ENCODE data around the gene CSH2. TPM values are rescaled to one million over a fixed set of nuclear protein-coding genes. Genes with fewer than 3 reads are reported as not detected.
"Not testable (repeated sequence)": the region's sequence is repeated elsewhere in the genome, so short reads cannot be mapped to it uniquely, and the experiment has no call there.

CSH2 gene
- total and polyA plus RNA-seq, 8 donors: not detected

- Histone ChIP-seq H3K36me3 (no peaks in the 10 kb centered on the region), H3K4me3 (no peak overlapping the region), H3K27ac (no peak overlapping the region), H3K9me3 (no peaks in the 10 kb centered on the region), H3K4me1 (no peaks in the 10 kb centered on the region), H3K27me3 (no peaks in the 10 kb centered on the region)
- no peak for DNase-seq
- WGBS, 5 donors: 48 to 88% (median 75%) methylated on average over 2 to 3 of the region's 3 CpGs
- TF ChIP-seq CTCF (IDR thresholded peaks at IDR 0.05): no peak
- no peak for TF ChIP-seq POLR2AphosphoS5 (IDR thresholded peaks at IDR 0.05)
- no peak for TF ChIP-seq POLR2A (IDR thresholded peaks at IDR 0.05)
- no peak for TF ChIP-seq EP300 (IDR thresholded peaks at IDR 0.05)
- intact Hi-C loops (cut with DNase I; ENCODE audit: low total_unique reads): no loop called here
These were observed 14.2 kb downstream of the CSH2 start for GRCh38 chr17:63859257-63859656.

- H3K27me3 ChIP-seq; H3K4me1 ChIP-seq; intact Hi-C loops (cut with DNase I; ENCODE audit: low total_unique reads); H3K27ac ChIP-seq; H3K36me3 ChIP-seq; H3K4me3 ChIP-seq; DNase-seq; H3K9me3 ChIP-seq: not testable (repeated sequence)
- 85 to 92% (median 90%) methylated on average over 8 of the region's 8 CpGs for WGBS, 5 donors
These were observed 17.1 kb downstream of the CSH2 start for GRCh38 chr17:63856425-63856824.

- no peak for TF ChIP-seq EP300 (IDR thresholded peaks at IDR 0.05)
- no peak for TF ChIP-seq POLR2AphosphoS5 (IDR thresholded peaks at IDR 0.05)
- TF ChIP-seq CTCF (IDR thresholded peaks at IDR 0.05): no peak
- TF ChIP-seq POLR2A (IDR thresholded peaks at IDR 0.05): no peak
- DNase-seq: no peak
- no peaks in the 10 kb centered on the region for H3K27me3 ChIP-seq
- WGBS, 5 donors: 88 to 91% (median 90%) methylated on average over 8 of the region's 8 CpGs
- H3K4me3 ChIP-seq: no peak overlapping the region
- no peaks in the 10 kb centered on the region for H3K4me1 ChIP-seq
- H3K36me3 ChIP-seq: no peaks in the 10 kb centered on the region
- no peaks in the 10 kb centered on the region for H3K9me3 ChIP-seq
- H3K27ac ChIP-seq: no peak overlapping the region
- intact Hi-C loops (cut with DNase I; ENCODE audit: low total_unique reads): no loop called here
These were observed 18.3 kb downstream of the CSH2 start for GRCh38 chr17:63855185-63855584.

GRCh38 chr17:63854709-63855108, 18.8 kb downstream of the CSH2 start:
- intact Hi-C loops (cut with DNase I; ENCODE audit: low total_unique reads): no loop called here
- no peak overlapping the region for H3K4me3 ChIP-seq
- DNase-seq: no peak
- no peaks in the 10 kb centered on the region for H3K9me3 ChIP-seq
- H3K27me3 ChIP-seq: no peaks in the 10 kb centered on the region
- TF ChIP-seq CTCF (IDR thresholded peaks at IDR 0.05): no peak
- no peak overlapping the region for H3K27ac ChIP-seq
- no peaks in the 10 kb centered on the region for H3K36me3 ChIP-seq
- 71 to 79% (median 79%) methylated on average over 5 of the region's 5 CpGs for WGBS, 5 donors
- no peaks in the 10 kb centered on the region for H3K4me1 ChIP-seq

- no peaks in the 10 kb centered on the region for H3K36me3 ChIP-seq
These were observed 20.2 kb downstream of the CSH2 start for GRCh38 chr17:63853260-63853659.

More at GRCh38 chr17:63853260-63853659, 20.2 kb downstream of the CSH2 start:
- no peak for TF ChIP-seq POLR2A (IDR thresholded peaks at IDR 0.05)
- no peak for TF ChIP-seq CTCF (IDR thresholded peaks at IDR 0.05)
- TF ChIP-seq EP300 (IDR thresholded peaks at IDR 0.05): no peak
- TF ChIP-seq POLR2AphosphoS5 (IDR thresholded peaks at IDR 0.05): no peak
- H3K9me3 ChIP-seq: no peaks in the 10 kb centered on the region
- peaks cover 0 to 12% (median 8%) of the 10 kb centered on the region in 4 donors for H3K4me1 ChIP-seq
- no peak overlapping the region for H3K27ac ChIP-seq
- no peaks in the 10 kb centered on the region for H3K27me3 ChIP-seq
- H3K4me3 ChIP-seq: no peak overlapping the region
- WGBS, 5 donors: 89 to 95% (median 92%) methylated on average over 2 of the region's 2 CpGs
- DNase-seq: no peak
- intact Hi-C loops (cut with DNase I; ENCODE audit: low total_unique reads): no loop called here
